Spleen (tissue), 11 donors: ENCODE data around the gene EDN1. TPM values are rescaled to one million over a fixed set of nuclear protein-coding genes. Genes with fewer than 3 reads are reported as not detected.

Experiments
- DNase-seq: peaks from one replicate; pipeline ENCODE4 v3.0.0-alpha.2; 2020
- H3K27ac ChIP-seq, 8 donors: fragments of 200-600 bp; sonication (generic) in 7 of 8; 1 replicate in 4 of 8; 2 replicates in 4 of 8; pipeline versions ENCODE4 v1.5.0 to v1.8.0; 2016 to 2021; ENCODE audit warnings: inconsistent platforms in 4 of 8, mild to moderate bottlenecking in 4 of 8, moderate library complexity in 1 of 8
- H3K27me3 ChIP-seq, 7 donors: fragments of 200-600 bp; sonication (generic) in 6 of 7; replicated peaks in 1 of 7; 1 replicate in 4 of 7; 2 replicates in 3 of 7; pipeline versions ENCODE4 v1.5.0 to v1.8.0; 2016 to 2021; ENCODE audit warnings: inconsistent platforms in 3 of 7, mild to moderate bottlenecking in 1 of 7
- H3K36me3 ChIP-seq, 6 donors: fragments of 200-600 bp; sonication (generic) in 5 of 6; 1 replicate in 4 of 6; 2 replicates in 2 of 6; pipeline versions ENCODE4 v1.5.0 to v1.8.0; 2016 to 2021; ENCODE audit warnings: inconsistent platforms in 2 of 6
- H3K4me1 ChIP-seq, 6 donors: fragments of 200-600 bp; sonication (generic) in 5 of 6; 1 replicate in 3 of 6; 2 replicates in 3 of 6; pipeline versions ENCODE4 v1.5.0 to v1.8.0; 2016 to 2021; ENCODE audit warnings: inconsistent platforms in 3 of 6
- H3K4me3 ChIP-seq, 8 donors: fragments of 200-600 bp; sonication (generic) in 7 of 8; 1 replicate in 4 of 8; 2 replicates in 4 of 8; pipeline versions ENCODE4 v1.5.0 to v1.8.0; 2016 to 2021; ENCODE audit warnings: inconsistent platforms in 4 of 8, mild to moderate bottlenecking in 4 of 8, moderate library complexity in 2 of 8
- H3K9me3 ChIP-seq, 8 donors: fragments of 200-600 bp; sonication (generic) in 7 of 8; 1 replicate in 4 of 8; 2 replicates in 4 of 8; pipeline versions ENCODE4 v1.5.0 to v1.8.0; 2016 to 2021; ENCODE audit warnings: inconsistent platforms in 4 of 8
- CTCF ChIP-seq, 11 experiments: fragments of 200-600 bp in 7 of 11; fragments of 450-650 bp in 4 of 11; sonication (generic) in 4 of 11; IDR thresholded peaks in 8 of 11; conservative IDR thresholded peaks in 3 of 11; 1 replicate in 7 of 11; 2 replicates in 4 of 11; pipeline versions ENCODE4 v1.4.0 to v1.8.0; 2016 to 2021; ENCODE audit warnings: antibody characterized with exemption in 11 of 11, inconsistent platforms in 4 of 11, mild to moderate bottlenecking in 1 of 11
- POLR2A ChIP-seq, 3 donors: fragments of 450-650 bp; IDR thresholded peaks; one replicate each; pipeline ENCODE4 v1.5.1; 2017; ENCODE audit warnings: antibody characterized with exemption in 3 of 3, mild to moderate bottlenecking in 1 of 3
- POLR2AphosphoS5 ChIP-seq, 3 donors: sonication (generic); formaldehyde crosslinking; IDR thresholded peaks; one replicate each; pipeline ENCODE4 v1.5.1; 2017; ENCODE audit warnings: antibody characterized with exemption in 3 of 3
- WGBS, 5 donors: extraction: QIAGEN DNeasy Blood & Tissue Kit in 3 of 5; methylation state at CpG; one replicate each; pipeline versions ENCODE4 v1.1.5 to v1.1.7; 2013 to 2018; 5-methylcytosine and 5-hydroxymethylcytosine counted together
- intact Hi-C: fragments of 100-400 bp; cut with DNase I; formaldehyde crosslinking; loops from one replicate; pipeline ENCODE4 v1.15.0; 2023; ENCODE audit warnings: low total_unique reads
- polyA plus RNA-seq, 3 donors: library from polyadenylated mRNA; stranded (reverse); fragments of 200-250 nt; gene quantifications; one replicate each; pipeline ENCODE4 v1.2.1, GENCODE V29; 2013
- total RNA-seq, 7 donors: library from RNA; depleted of rRNA in 3 of 7; stranded (reverse); fragments of >200 nt in 3 of 7; fragmentation: NEBNext Ultra II Directional in 4 of 7; extraction: Animal tissue kit (Norgen Biotek cat#: 25700) in 4 of 7; gene quantifications; one replicate each; pipeline versions ENCODE4 v1.1.0 to v1.2.1, GENCODE V29; 2016 to 2021
- donor health status: healthy with polysubstance abuse.
- donor health status: DM: no; HTN: no; CAD: no; lungs with moderate emphysema.
- donor health status: DM: no; HTN: no; CAD: no.
- donor health status: Bipolar disorder and iron deficiency.
- donor health status: healthy.
- donor health status: DM: no; HTN: no; CAD: no.
- donor health status: DM: yes; HTN: yes; CAD: no.

EDN1 gene
- total and polyA plus RNA-seq, 10 donors = 5.2 to 27.1 (median 13.4) TPM

GRCh38 chr6:12301018-12301417 lies 10.9 kb downstream of the EDN1 start:
- 89 to 98% (median 94%) methylated on average over 3 of the region's 3 CpGs for WGBS, 5 donors
- H3K4me3 ChIP-seq = no peak overlapping the region
- TF ChIP-seq CTCF (IDR thresholded peaks at IDR 0.05 in 8 of 11, conservative IDR thresholded peaks at IDR 0.05 in 3 of 11) (no peak), POLR2A (IDR thresholded peaks at IDR 0.05) (no peak), POLR2AphosphoS5 (IDR thresholded peaks at IDR 0.05) (no peak)
- DNase-seq = no peak
- peaks cover 0 to 6% (median 0%) of the 10 kb centered on the region in 6 donors for H3K4me1 ChIP-seq
- H3K27me3 ChIP-seq = no peaks in the 10 kb centered on the region
- no peaks in the 10 kb centered on the region for H3K9me3 ChIP-seq
- intact Hi-C loops = no loop called here
- H3K36me3 ChIP-seq = peaks cover 0 to 16% (median 1%) of the 10 kb centered on the region in 6 donors
- H3K27ac ChIP-seq = no peak overlapping the region

- no peaks in the 10 kb centered on the region for H3K4me1 ChIP-seq
- intact Hi-C loops = no loop called here
- H3K36me3 ChIP-seq = no peaks in the 10 kb centered on the region
- H3K27ac ChIP-seq = no peak overlapping the region
- no peaks in the 10 kb centered on the region for H3K27me3 ChIP-seq
- no peak for TF ChIP-seq POLR2AphosphoS5 (IDR thresholded peaks at IDR 0.05)
- TF ChIP-seq CTCF (IDR thresholded peaks at IDR 0.05 in 8 of 11, conservative IDR thresholded peaks at IDR 0.05 in 3 of 11) = no peak
- no peak for DNase-seq
- WGBS, 5 donors = 84 to 97% (median 96%) methylated on average over 2 of the region's 2 CpGs
- peaks cover 0 to 4% (median 0%) of the 10 kb centered on the region in 8 donors for H3K9me3 ChIP-seq
- no peak overlapping the region for H3K4me3 ChIP-seq
These were observed 14.3 kb downstream of the EDN1 start for GRCh38 chr6:12304487-12304886.

GRCh38 chr6:12309070-12309469 lies 18.9 kb downstream of the EDN1 start:
- DNase-seq = no peak
- whole genome bisulfite sequencing, 5 donors = 88 to 99% (median 96%) methylated on average over 2 of the region's 2 CpGs
- no peaks in the 10 kb centered on the region for H3K27me3 ChIP-seq
- H3K4me1 ChIP-seq = no peaks in the 10 kb centered on the region
- H3K9me3 ChIP-seq = peaks cover 0 to 4% (median 0%) of the 10 kb centered on the region in 8 donors
- no peak for TF ChIP-seq POLR2AphosphoS5 (IDR thresholded peaks at IDR 0.05)
- TF ChIP-seq CTCF (IDR thresholded peaks at IDR 0.05 in 8 of 11, conservative IDR thresholded peaks at IDR 0.05 in 3 of 11) = no peak
- no peak for TF ChIP-seq POLR2A (IDR thresholded peaks at IDR 0.05)
- no peak overlapping the region for H3K4me3 ChIP-seq
- intact Hi-C loops = no loop called here
- no peak overlapping the region for H3K27ac ChIP-seq
- H3K36me3 ChIP-seq = no peaks in the 10 kb centered on the region

- no peaks in the 10 kb centered on the region for H3K27me3 ChIP-seq
- intact Hi-C loops = no loop called here
- peaks cover 0 to 4% (median 0%) of the 10 kb centered on the region in 8 donors for H3K9me3 ChIP-seq
- H3K27ac ChIP-seq = no peak overlapping the region
- TF ChIP-seq POLR2A (IDR thresholded peaks at IDR 0.05) = no peak
- no peak for TF ChIP-seq CTCF (IDR thresholded peaks at IDR 0.05 in 8 of 11, conservative IDR thresholded peaks at IDR 0.05 in 3 of 11)
- TF ChIP-seq POLR2AphosphoS5 (IDR thresholded peaks at IDR 0.05) = no peak
- no peaks in the 10 kb centered on the region for H3K36me3 ChIP-seq
- 94 to 100% (median 96%) methylated on average over 2 of the region's 2 CpGs for WGBS, 5 donors
- DNase-seq = no peak
- no peak overlapping the region for H3K4me3 ChIP-seq
- no peaks in the 10 kb centered on the region for H3K4me1 ChIP-seq
These were observed 20.9 kb downstream of the EDN1 start for GRCh38 chr6:12311106-12311505.
